ENCODE data around the gene MED6. TPM values are rescaled to one million over a fixed set of nuclear protein-coding genes. Genes with fewer than 3 reads are reported as not detected.

Gene MED6
- total RNA-seq, 2 donors from 2014 or later = 16.5 to 50.7 TPM

GRCh38 chr14:70601162-70601561 lies 707 bp upstream of the MED6 start:
- Histone ChIP-seq H3K27ac (peak overlapping the region in 1 of 2 donors; percentile 16), H3K27me3 (replicated peaks; ENCODE audit: insufficient read depth) (no peaks in the 10 kb centered on the region), H3K4me1 (ENCODE audit: control insufficient read depth in 1 of 2, low read depth in 2 of 2) (peaks cover 8 to 20% of the 10 kb centered on the region in 2 donors), H3K9me3 (no peaks in the 10 kb centered on the region), H3K4me3 (peak overlapping the region; percentile 94), H3K36me3 (peaks cover under 1% of the 10 kb centered on the region)
- TF ChIP-seq, protein P1, sequence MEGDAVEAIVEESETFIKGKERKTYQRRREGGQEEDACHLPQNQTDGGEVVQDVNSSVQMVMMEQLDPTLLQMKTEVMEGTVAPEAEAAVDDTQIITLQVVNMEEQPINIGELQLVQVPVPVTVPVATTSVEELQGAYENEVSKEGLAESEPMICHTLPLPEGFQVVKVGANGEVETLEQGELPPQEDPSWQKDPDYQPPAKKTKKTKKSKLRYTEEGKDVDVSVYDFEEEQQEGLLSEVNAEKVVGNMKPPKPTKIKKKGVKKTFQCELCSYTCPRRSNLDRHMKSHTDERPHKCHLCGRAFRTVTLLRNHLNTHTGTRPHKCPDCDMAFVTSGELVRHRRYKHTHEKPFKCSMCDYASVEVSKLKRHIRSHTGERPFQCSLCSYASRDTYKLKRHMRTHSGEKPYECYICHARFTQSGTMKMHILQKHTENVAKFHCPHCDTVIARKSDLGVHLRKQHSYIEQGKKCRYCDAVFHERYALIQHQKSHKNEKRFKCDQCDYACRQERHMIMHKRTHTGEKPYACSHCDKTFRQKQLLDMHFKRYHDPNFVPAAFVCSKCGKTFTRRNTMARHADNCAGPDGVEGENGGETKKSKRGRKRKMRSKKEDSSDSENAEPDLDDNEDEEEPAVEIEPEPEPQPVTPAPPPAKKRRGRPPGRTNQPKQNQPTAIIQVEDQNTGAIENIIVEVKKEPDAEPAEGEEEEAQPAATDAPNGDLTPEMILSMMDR (IDR thresholded peaks at IDR 0.05) = no peak
- DNase-seq (ENCODE audit: low spot score) = no peak
- no peak for ATAC-seq (ENCODE audit: insufficient number of reproducible peaks, low FRiP score, low read depth)

DNA sequence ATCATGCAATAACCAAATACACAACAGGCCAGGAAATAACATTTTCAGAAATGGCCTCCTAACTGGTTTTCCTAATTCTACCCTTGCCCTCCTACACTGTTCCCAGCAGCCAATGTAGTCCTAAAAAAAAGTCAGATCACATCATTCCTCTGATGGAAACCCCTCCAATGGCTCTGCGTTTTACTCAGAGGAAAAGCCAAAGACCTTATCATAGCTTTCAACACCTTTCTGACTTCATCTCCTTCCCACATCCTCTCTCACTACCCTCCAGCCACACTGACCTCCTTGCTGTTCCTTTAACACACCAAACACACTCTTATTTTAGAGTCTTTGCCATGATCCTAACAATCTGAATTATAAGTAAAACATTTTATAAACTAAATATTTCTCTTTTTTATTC lies 1.1 kb downstream of the MED6 start:
- no peaks in the 10 kb centered on the region for H3K27me3 ChIP-seq (replicated peaks; ENCODE audit: insufficient read depth)
- H3K36me3 ChIP-seq = peaks cover 17% of the 10 kb centered on the region
- DNase-seq (ENCODE audit: low spot score) (no peak), ATAC-seq (ENCODE audit: insufficient number of reproducible peaks, low FRiP score, low read depth) (no peak)
- H3K27ac ChIP-seq = no peak overlapping the region
- no peaks in the 10 kb centered on the region for H3K9me3 ChIP-seq
- H3K4me3 ChIP-seq = peak overlapping the region; percentile 94
- H3K4me1 ChIP-seq (ENCODE audit: control insufficient read depth in 1 of 2, low read depth in 2 of 2) = peaks cover 8 to 20% of the 10 kb centered on the region in 2 donors
- TF ChIP-seq, protein P1 (IDR thresholded peaks at IDR 0.05) = no peak

DNA sequence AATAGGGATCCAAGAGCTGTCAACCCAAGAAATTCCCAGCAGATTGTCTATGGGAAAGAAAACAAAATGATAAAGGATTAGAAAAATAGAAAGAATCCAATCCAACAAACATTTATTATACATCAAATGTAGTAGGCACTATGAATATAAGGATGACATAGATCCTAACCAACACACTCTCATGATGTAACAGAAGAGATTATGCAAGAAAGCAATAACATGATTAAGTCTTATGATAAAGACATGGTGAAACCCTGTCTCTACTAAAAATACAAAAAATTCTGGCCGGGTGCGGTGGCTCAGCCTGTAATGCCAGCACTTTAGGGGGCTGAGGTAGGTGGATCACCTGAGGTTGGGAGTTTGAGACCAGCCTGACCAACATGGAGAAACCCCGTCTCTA lies 2.7 kb downstream of the MED6 start:
- TF ChIP-seq, protein P1 (IDR thresholded peaks at IDR 0.05) = no peak
- DNase-seq (ENCODE audit: low spot score) (no peak), ATAC-seq (ENCODE audit: insufficient number of reproducible peaks, low FRiP score, low read depth) (no peak)
- peaks cover 31% of the 10 kb centered on the region for H3K36me3 ChIP-seq
- H3K4me3 ChIP-seq = no peak overlapping the region
- H3K9me3 ChIP-seq = no peaks in the 10 kb centered on the region
- no peaks in the 10 kb centered on the region for H3K27me3 ChIP-seq (replicated peaks; ENCODE audit: insufficient read depth)
- H3K4me1 ChIP-seq (ENCODE audit: control insufficient read depth in 1 of 2, low read depth in 2 of 2) = peaks cover 8 to 20% of the 10 kb centered on the region in 2 donors
- H3K27ac ChIP-seq = no peak overlapping the region

- Histone ChIP-seq H3K4me3 (no peak overlapping the region), H3K36me3 (peaks cover 42% of the 10 kb centered on the region), H3K27me3 (replicated peaks; ENCODE audit: insufficient read depth) (no peaks in the 10 kb centered on the region), H3K9me3 (no peaks in the 10 kb centered on the region), H3K27ac (no peak overlapping the region), H3K4me1 (ENCODE audit: control insufficient read depth in 1 of 2, low read depth in 2 of 2) (peaks cover 8 to 15% of the 10 kb centered on the region in 2 donors)
- ATAC-seq (ENCODE audit: insufficient number of reproducible peaks, low FRiP score, low read depth) (no peak), DNase-seq (ENCODE audit: low spot score) (no peak)
- TF ChIP-seq, protein P1 (IDR thresholded peaks at IDR 0.05) = no peak
Measured at GRCh38 chr14:70595443-70596185, 4.8 kb downstream of the MED6 start.

DNA sequence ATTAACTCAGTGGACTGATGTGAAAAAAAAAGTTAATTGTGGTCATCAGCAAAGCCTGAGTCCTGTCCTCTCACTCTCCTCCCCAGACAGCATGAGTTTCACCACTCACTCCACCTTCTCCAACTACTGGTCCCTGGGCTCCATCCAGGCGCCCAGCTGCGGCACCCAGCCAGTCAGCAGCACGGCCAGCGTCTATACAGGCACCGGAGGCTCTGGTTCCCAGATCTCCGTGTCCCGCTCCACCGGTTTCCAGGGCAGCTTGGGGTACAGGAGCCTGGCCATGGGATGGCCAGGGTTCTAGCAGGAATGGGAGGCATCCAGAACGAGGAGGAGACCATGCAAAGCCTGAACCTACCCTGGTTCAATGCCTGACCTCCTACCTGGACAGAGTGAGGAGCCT lies 6.0 kb downstream of the MED6 start:
- TF ChIP-seq, protein P1 (IDR thresholded peaks at IDR 0.05) = no peak
- H3K4me3 ChIP-seq = no peak overlapping the region
- no peaks in the 10 kb centered on the region for H3K9me3 ChIP-seq
- peaks cover 51% of the 10 kb centered on the region for H3K36me3 ChIP-seq
- no peak for ATAC-seq (ENCODE audit: insufficient number of reproducible peaks, low FRiP score, low read depth)
- DNase-seq (ENCODE audit: low spot score) = no peak
- no peaks in the 10 kb centered on the region for H3K27me3 ChIP-seq (replicated peaks; ENCODE audit: insufficient read depth)
- no peak overlapping the region for H3K27ac ChIP-seq
- H3K4me1 ChIP-seq (ENCODE audit: control insufficient read depth in 1 of 2, low read depth in 2 of 2) = peaks cover 3 to 9% of the 10 kb centered on the region in 2 donors
